ENCODE results near the gene IFT20.

The IFT20 gene

GRCh38 chr17:28291780-28292330 lies 43.4 kb downstream of the IFT20 start:
- no peak for DNase-seq (ENCODE audit: low read depth)
- no peak for TF ChIP-seq CTCF (IDR thresholded peaks at IDR 0.05; ENCODE audit: low read depth, low read length, missing control alignments)
- H3K4me3 ChIP-seq (ENCODE audit: low read depth, low read length) = no peak overlapping the region

GRCh38 chr17:28290703-28291102 lies 44.6 kb downstream of the IFT20 start:
- H3K4me3 ChIP-seq (ENCODE audit: low read depth, low read length) = no peak overlapping the region
- TF ChIP-seq CTCF (IDR thresholded peaks at IDR 0.05; ENCODE audit: low read depth, low read length, missing control alignments) = no peak
- DNase-seq (ENCODE audit: low read depth) = no peak

- H3K4me3 ChIP-seq (ENCODE audit: low read depth, low read length) = no peak overlapping the region
- no peak for DNase-seq (ENCODE audit: low read depth)
- no peak for TF ChIP-seq CTCF (IDR thresholded peaks at IDR 0.05; ENCODE audit: low read depth, low read length, missing control alignments)
Measured at GRCh38 chr17:28285965-28286364, 49.3 kb downstream of the IFT20 start.

- H3K4me3 ChIP-seq (ENCODE audit: low read depth, low read length) = no peak overlapping the region
- DNase-seq (ENCODE audit: low read depth) = no peak
- TF ChIP-seq CTCF (IDR thresholded peaks at IDR 0.05; ENCODE audit: low read depth, low read length, missing control alignments) = no peak
Measured at GRCh38 chr17:28282596-28282995, 52.7 kb downstream of the IFT20 start.

- no peak for DNase-seq (ENCODE audit: low read depth)
- no peak overlapping the region for H3K4me3 ChIP-seq (ENCODE audit: low read depth, low read length)
- no peak for TF ChIP-seq CTCF (IDR thresholded peaks at IDR 0.05; ENCODE audit: low read depth, low read length, missing control alignments)
Measured at GRCh38 chr17:28280826-28281225, 54.4 kb downstream of the IFT20 start.

GRCh38 chr17:28279411-28279810 lies 55.9 kb downstream of the IFT20 start:
- DNase-seq (ENCODE audit: low read depth) = no peak
- H3K4me3 ChIP-seq (ENCODE audit: low read depth, low read length) = no peak overlapping the region
- TF ChIP-seq CTCF (IDR thresholded peaks at IDR 0.05; ENCODE audit: low read depth, low read length, missing control alignments) = no peak

Measured in GM12864 (cell line).